BE2C (cell line): ENCODE measurements around the gene CC2D1A.

Source experiments
- DNase-seq: peaks from one replicate; pipeline ENCODE4 v3.0.0-alpha.2; 2020
- H3K27me3 ChIP-seq: fragments of 250-450 bp; sonication (Bioruptor Pico); 2 replicates; pipeline ENCODE4 v1.5.1; 2020; ENCODE audit warnings: mild to moderate bottlenecking
- H3K36me3 ChIP-seq: fragments of 250-450 bp; sonication (Bioruptor Pico); 2 replicates; pipeline ENCODE4 v1.5.1; 2020; ENCODE audit warnings: mild to moderate bottlenecking
- H3K4me1 ChIP-seq: fragments of 250-450 bp; sonication (Bioruptor Pico); 2 replicates; pipeline ENCODE4 v1.5.1; 2020
- H3K4me3 ChIP-seq: 2 replicates; pipeline ENCODE4 v1.5.1; 2011; ENCODE audit warnings: low read depth, low read length
- H3K9me3 ChIP-seq: fragments of 250-450 bp; sonication (Bioruptor Pico); 2 replicates; pipeline ENCODE4 v1.5.1; 2020
- TF ChIP-seq, protein P1 (sequence below): IDR thresholded peaks from 2 replicates; pipeline ENCODE4 v1.5.1; 2012; ENCODE audit warnings: mild to moderate bottlenecking, low read depth, low read length

The CC2D1A gene

DNA sequence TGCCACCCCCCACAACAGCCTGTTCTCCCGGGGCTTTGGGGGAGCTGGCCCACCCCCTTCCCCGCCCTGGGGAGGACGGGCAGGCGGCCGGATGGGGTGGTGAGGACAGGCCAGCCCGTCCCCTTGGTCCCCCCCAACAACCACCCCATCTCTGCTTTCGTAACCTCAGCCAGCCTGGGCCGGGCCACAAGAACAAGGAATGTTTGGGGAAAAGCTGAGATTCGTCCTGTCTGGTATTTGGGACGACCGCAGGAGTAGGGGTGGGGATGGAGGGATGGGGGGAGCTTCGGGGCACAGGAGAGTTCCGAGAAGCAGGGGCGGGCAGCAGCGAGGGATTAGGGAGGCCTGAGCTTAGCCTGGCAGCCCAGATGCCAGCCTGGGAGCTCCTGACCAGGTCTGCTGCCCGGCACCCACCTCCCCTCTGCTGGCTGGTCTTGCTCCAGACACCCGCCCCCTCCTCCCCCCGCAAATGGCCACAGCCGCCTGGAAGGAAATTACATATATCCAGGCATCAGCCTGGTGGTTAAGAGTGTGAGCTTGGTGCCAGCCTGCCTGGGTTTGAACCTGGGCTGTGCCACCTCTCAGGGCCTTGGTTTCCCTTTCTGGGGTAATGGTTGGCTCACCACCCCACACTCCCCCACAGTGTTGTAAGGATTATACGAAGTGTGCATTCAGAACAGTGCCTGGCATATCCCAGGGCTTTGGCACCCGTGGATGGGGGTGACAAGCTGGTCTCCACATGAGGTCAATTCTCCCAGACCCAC is 32.5 kb downstream of the CC2D1A start, which contains the start of gene PODNL1:
TSS of gene PODNL1 (minus strand) at position 117 of the 764 bp plus-strand sequence. CDS start 236 bp downstream, outside the sequence.
- TF ChIP-seq, protein P1, sequence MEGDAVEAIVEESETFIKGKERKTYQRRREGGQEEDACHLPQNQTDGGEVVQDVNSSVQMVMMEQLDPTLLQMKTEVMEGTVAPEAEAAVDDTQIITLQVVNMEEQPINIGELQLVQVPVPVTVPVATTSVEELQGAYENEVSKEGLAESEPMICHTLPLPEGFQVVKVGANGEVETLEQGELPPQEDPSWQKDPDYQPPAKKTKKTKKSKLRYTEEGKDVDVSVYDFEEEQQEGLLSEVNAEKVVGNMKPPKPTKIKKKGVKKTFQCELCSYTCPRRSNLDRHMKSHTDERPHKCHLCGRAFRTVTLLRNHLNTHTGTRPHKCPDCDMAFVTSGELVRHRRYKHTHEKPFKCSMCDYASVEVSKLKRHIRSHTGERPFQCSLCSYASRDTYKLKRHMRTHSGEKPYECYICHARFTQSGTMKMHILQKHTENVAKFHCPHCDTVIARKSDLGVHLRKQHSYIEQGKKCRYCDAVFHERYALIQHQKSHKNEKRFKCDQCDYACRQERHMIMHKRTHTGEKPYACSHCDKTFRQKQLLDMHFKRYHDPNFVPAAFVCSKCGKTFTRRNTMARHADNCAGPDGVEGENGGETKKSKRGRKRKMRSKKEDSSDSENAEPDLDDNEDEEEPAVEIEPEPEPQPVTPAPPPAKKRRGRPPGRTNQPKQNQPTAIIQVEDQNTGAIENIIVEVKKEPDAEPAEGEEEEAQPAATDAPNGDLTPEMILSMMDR = no peak

DNA sequence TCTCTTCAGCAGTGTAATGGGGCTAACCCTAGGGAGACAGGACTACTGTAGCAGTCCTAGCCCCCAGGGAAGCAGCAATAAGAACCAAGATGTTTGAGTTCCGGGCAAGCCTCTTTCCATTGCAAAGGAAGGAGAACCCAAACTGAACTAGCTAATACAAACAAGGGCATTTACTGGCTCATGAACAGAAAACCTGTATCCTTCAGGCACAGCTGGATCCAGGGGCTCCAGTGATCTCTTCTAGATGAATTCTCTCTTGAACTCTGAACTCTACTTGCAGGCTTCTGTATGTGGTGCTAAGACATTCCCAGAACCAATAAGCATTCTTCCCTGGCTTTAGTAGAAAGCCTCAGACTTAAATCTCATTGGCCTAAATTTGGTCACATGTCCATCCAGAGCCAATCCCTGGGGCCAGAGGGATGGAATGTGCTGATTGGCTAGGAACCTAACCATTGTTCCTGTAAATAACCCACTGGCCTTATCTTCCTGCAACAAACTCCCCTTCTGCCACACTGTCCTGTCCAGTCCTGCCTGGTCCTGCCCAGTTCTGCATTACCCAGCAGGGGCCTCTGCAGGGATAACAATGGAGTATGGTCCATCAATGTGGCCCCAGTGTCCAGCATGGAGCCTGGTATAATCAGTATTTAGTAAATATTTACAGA is 36.2 kb downstream of the CC2D1A start:
- DNase-seq = no peak
- no peaks in the 10 kb centered on the region for H3K27me3 ChIP-seq
- TF ChIP-seq, protein P1 = no peak
- no peaks in the 10 kb centered on the region for H3K9me3 ChIP-seq
- H3K4me3 ChIP-seq = no peak overlapping the region
- no peaks in the 10 kb centered on the region for H3K36me3 ChIP-seq
- H3K4me1 ChIP-seq = peaks cover 3% of the 10 kb centered on the region; the same call in 1 of the 2 replicates

More for the DNA sequence above, 32.5 kb downstream of the CC2D1A start, which contains the start of gene PODNL1:
- Histone ChIP-seq H3K9me3 (no peaks in the 10 kb centered on the region), H3K36me3 (no peaks in the 10 kb centered on the region), H3K4me3 (no peak within 1 kb of the TSS), H3K27me3 (no peaks in the 10 kb centered on the region), H3K4me1 (peaks cover 3% of the 10 kb centered on the region; the same call in 1 of the 2 replicates)
- DNase-seq = no peak

DNA sequence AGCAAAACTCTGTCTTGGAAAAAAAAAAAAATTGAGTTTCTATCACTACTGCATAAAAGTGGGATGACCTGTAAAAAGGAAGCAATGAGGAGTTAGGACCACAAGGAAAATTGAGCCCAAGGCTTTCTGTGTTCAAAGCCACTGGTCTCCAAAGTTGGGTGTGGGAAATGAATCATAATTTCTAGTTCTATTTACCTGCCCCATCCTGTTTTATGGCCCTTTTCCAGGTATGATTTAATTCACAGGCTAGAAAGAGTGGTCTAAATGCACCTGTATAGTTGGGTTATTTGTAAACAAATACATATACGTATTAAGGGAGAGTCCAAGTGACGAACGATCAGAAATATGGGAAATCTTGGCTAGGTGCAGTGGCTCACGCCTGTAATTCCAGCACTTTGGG is 40.4 kb downstream of the CC2D1A start:
- Histone ChIP-seq H3K27me3 (no peaks in the 10 kb centered on the region), H3K9me3 (no peaks in the 10 kb centered on the region), H3K36me3 (no peaks in the 10 kb centered on the region), H3K4me1 (no peaks in the 10 kb centered on the region), H3K4me3 (no peak overlapping the region)
- no peak for DNase-seq
- TF ChIP-seq, protein P1 = no peak

DNA sequence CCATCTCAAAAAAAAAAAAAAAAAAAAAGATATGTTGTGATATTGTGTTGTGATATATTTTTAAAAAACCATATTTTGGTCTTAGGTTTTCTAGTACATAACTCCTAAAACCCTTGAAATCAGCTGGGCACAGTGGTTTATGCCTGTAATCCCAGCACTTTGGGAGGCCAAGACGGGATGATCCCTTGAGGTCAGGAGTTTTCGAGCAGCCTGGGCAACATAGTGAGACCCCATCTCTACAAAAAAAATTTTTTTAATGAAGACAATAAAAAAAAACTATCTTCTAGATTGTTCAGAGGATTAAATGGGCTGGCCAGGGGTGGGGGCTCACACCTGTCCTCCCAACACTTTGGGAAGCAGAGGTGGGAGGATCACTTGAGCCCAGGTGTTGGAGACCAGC is 45.0 kb downstream of the CC2D1A start:
- H3K9me3 ChIP-seq = no peaks in the 10 kb centered on the region
- peaks cover 19% of the 10 kb centered on the region for H3K36me3 ChIP-seq
- H3K4me3 ChIP-seq = no peak overlapping the region
- H3K27me3 ChIP-seq = no peaks in the 10 kb centered on the region
- no peak for DNase-seq
- TF ChIP-seq, protein P1 = no peak
- peaks cover 3% of the 10 kb centered on the region; the same call in 1 of the 2 replicates for H3K4me1 ChIP-seq

DNA sequence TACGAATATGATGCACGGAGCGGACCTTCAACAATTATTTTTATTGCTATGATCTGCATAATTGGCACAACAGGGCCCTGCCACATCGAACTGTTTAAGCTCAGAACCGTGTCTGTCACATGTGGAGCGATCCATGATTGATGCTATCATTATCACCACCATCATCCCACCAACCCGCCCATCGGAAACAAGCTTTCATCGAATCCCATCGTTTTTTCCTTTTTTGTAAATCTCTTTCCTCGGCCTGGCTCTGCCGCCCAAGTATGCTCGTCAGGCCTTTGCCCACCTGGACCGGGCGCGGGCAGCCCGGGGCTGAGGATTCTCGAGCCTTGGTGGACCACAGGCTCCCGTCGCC is 45.8 kb downstream of the CC2D1A start:
- peak overlapping the region; percentile 78 for H3K4me3 ChIP-seq
- no peaks in the 10 kb centered on the region for H3K27me3 ChIP-seq
- DNase-seq = no peak
- H3K9me3 ChIP-seq = no peaks in the 10 kb centered on the region
- peaks cover 27% of the 10 kb centered on the region for H3K36me3 ChIP-seq
- TF ChIP-seq, protein P1 = no peak
- peaks cover 3% of the 10 kb centered on the region; the same call in 1 of the 2 replicates for H3K4me1 ChIP-seq
